Measurements from ENCODE around the gene DUSP10. TPM values are rescaled to one million over a fixed set of nuclear protein-coding genes. Genes with fewer than 3 reads are reported as not detected.
A peak's percentile ranks its signal among the peaks of the same experiment; 100 is the strongest.

DUSP10 gene
- total and polyA plus RNA-seq, 12 donors = 1.8 to 9.7 (median 3.8) TPM

- DNase-seq (peak; percentile 81 to 93), ATAC-seq (peak; percentile 67 to 91 (median 74))
- intact Hi-C loops (cut with DNase I) = loop anchor here in 5 of 10 donors (5.0 to 10.0 kb wide), 9 partner anchors 170 to 712 kb away; no protein-coding TSS in a partner anchor
- Histone ChIP-seq H3K9me3 (no peaks in the 10 kb centered on the region), H3K4me3 (peak overlapping the region; percentile 54 to 86 (median 67)), H3K4me1 (peaks cover 3 to 30% (median 17%) of the 10 kb centered on the region in 9 donors), H3K36me3 (peaks cover 0 to 15% (median 0%) of the 10 kb centered on the region in 9 donors), H3K27ac (peak overlapping the region; percentile 86 to 100 (median 98)), H3K27me3 (no peaks in the 10 kb centered on the region)
- TF ChIP-seq CTCF (IDR thresholded peaks at IDR 0.05) = peak in 7 of 9 donors; percentile 25 to 62 (median 48)
- WGBS, 2 donors = 0% methylated on average over 79 to 98 of the region's 98 CpGs
Measured at GRCh38 chr1:221742555-221743415, 896 bp upstream of the DUSP10 start.

GRCh38 chr1:221740993-221741702, 741 bp downstream of the DUSP10 start:
- Histone ChIP-seq H3K4me3 (peak overlapping the region; percentile 50 to 86 (median 67)), H3K36me3 (peaks cover 0 to 29% (median 0%) of the 10 kb centered on the region in 9 donors), H3K9me3 (no peaks in the 10 kb centered on the region), H3K27ac (peak overlapping the region in 9 of 10 donors; percentile 46 to 100 (median 97)), H3K4me1 (peaks cover 3 to 35% (median 18%) of the 10 kb centered on the region in 9 donors), H3K27me3 (no peaks in the 10 kb centered on the region)
- intact Hi-C loops (cut with DNase I) = loop anchor here in 5 of 10 donors (5.0 to 10.0 kb wide), 9 partner anchors 169 to 714 kb away; no protein-coding TSS in a partner anchor
- DNase-seq (peak in 1 of 2 donors; percentile 19), ATAC-seq (peak in 4 of 8 donors; percentile 1 to 10 (median 4))
- TF ChIP-seq CTCF (IDR thresholded peaks at IDR 0.05) = no peak
- 1% methylated on average over 36 of the region's 36 CpGs for WGBS, 2 donors

- TF ChIP-seq CTCF (IDR thresholded peaks at IDR 0.05) = no peak
- Histone ChIP-seq H3K9me3 (no peaks in the 10 kb centered on the region), H3K4me3 (peak overlapping the region; percentile 50 to 86 (median 67)), H3K36me3 (peaks cover 0 to 29% (median 0%) of the 10 kb centered on the region in 9 donors), H3K4me1 (peaks cover 3 to 41% (median 23%) of the 10 kb centered on the region in 9 donors), H3K27ac (peak overlapping the region in 5 of 10 donors; percentile 94 to 100 (median 97)), H3K27me3 (no peaks in the 10 kb centered on the region)
- intact Hi-C loops (cut with DNase I) = loop anchor here in 5 of 10 donors (5.0 to 10.0 kb wide), 9 partner anchors 168 to 714 kb away; no protein-coding TSS in a partner anchor
- WGBS, 2 donors = 15 to 18% methylated on average over 11 of the region's 11 CpGs
- ATAC-seq = no peak
- no peak for DNase-seq
Measured at GRCh38 chr1:221740369-221740992, 1.4 kb downstream of the DUSP10 start.

Measured in heart right ventricle (tissue), 16 donors.